ENCODE data around the gene PTPA. TPM values are rescaled to one million over a fixed set of nuclear protein-coding genes. Genes with fewer than 3 reads are reported as not detected.
A peak's percentile ranks its signal among the peaks of the same experiment; 100 is the strongest.

PTPA gene
- total and polyA plus RNA-seq, 2 donors (not counting 1 experiment from before 2014, with no cell fraction given): 35.0 to 73.9 TPM

- Histone ChIP-seq H3K79me2 (ENCODE audit: control insufficient read depth, insufficient read depth, low read length) (peaks cover 33% of the 10 kb centered on the region), H3K27ac (ENCODE audit: low read length in 2 of 2) (no peak overlapping the region), H4K20me1 (ENCODE audit: control insufficient read depth, insufficient read depth, low read length, poor library complexity, severe bottlenecking) (peaks cover 8% of the 10 kb centered on the region), H3K4me2 (replicated peaks; ENCODE audit: low read depth, low read length, poor library complexity, severe bottlenecking) (no peak overlapping the region), H3K36me3 (replicated peaks in 1 of 2; ENCODE audit: control extremely low read depth in 1 of 2, control insufficient read depth in 1 of 2, extremely low read depth in 1 of 2, insufficient read depth in 2 of 2, low read length in 1 of 2) (peaks cover 0 to 38% of the 10 kb centered on the region in 2 experiments), H2AFZ (ENCODE audit: insufficient read depth, low read depth, low read length, poor library complexity, severe bottlenecking) (no peak overlapping the region), H3K9ac (ENCODE audit: low read length) (no peak overlapping the region), H3K27me3 (replicated peaks in 1 of 4; ENCODE audit: control extremely low read depth in 1 of 4, control insufficient read depth in 3 of 4, insufficient read depth in 4 of 4, low read length in 3 of 4) (no peaks in the 10 kb centered on the region), H3K4me3 (ENCODE audit: control extremely low read depth in 1 of 5, extremely low read depth in 1 of 5, insufficient read depth in 1 of 5, low read depth in 2 of 5, low read length in 4 of 5) (no peak overlapping the region), H3K4me1 (ENCODE audit: control insufficient read depth in 2 of 2, insufficient read depth in 2 of 2, low read length in 2 of 2) (peaks cover 34 to 40% of the 10 kb centered on the region in 2 donors), H3K9me3 (ENCODE audit: control extremely low read depth in 1 of 3, control insufficient read depth in 2 of 3, insufficient read depth in 1 of 3, low read length in 2 of 3) (no peaks in the 10 kb centered on the region)
- DNase-seq (no peak), ATAC-seq (ENCODE audit: low read depth) (no peak)
- ChIA-PET POLR2A (interaction anchor here (0.5 kb wide), 1 partner anchor 1051 kb away, joined by 6 read pairs; no protein-coding TSS in a partner anchor), CTCF (interaction anchor here (0.9 to 18.9 kb wide), 3 partner anchors 15 to 465 kb away, joined by 4 to 382 read pairs (median 113); partner anchors contain the start of gene IER5L)
- no peak for TF ChIP-seq CTCF (IDR thresholded peaks at IDR 0.05)
- TF ChIP-seq EZH2 (IDR thresholded peaks at IDR 0.05; ENCODE audit: borderline replicate concordance, insufficient read depth, low read depth, low read length, poor library complexity, severe bottlenecking): no peak
- 100% methylated on average over 6 of the region's 8 CpGs for WGBS (ENCODE audit: insufficient coverage)
- H3K9me3 Mint-ChIP-seq (ENCODE audit: insufficient read depth): no peaks in the 10 kb centered on the region
- no peak overlapping the region for H3K4me3 Mint-ChIP-seq
- H3K4me1 Mint-ChIP-seq: peaks cover 35% of the 10 kb centered on the region
- no peaks in the 10 kb centered on the region for H3K27me3 Mint-ChIP-seq
- no peak overlapping the region for H3K27ac Mint-ChIP-seq
- intact Hi-C loops (cut with micrococcal nuclease): no loop called here
Observed at GRCh38 chr9:129146441-129146941, 35.3 kb downstream of the PTPA start.

GRCh38 chr9:129148463-129149204 lies 37.4 kb downstream of the PTPA start:
- ChIA-PET POLR2A (no interaction called here), CTCF (interaction anchor here (1.0 to 4.9 kb wide), 5 partner anchors 8 to 462 kb away, joined by 3 to 25 read pairs (median 6); no protein-coding TSS in a partner anchor)
- peak overlapping the region; percentile 54 for H3K27ac Mint-ChIP-seq
- no peaks in the 10 kb centered on the region for H3K27me3 Mint-ChIP-seq
- H3K79me2 ChIP-seq (ENCODE audit: control insufficient read depth, insufficient read depth, low read length): peaks cover 13% of the 10 kb centered on the region
- TF ChIP-seq CTCF (IDR thresholded peaks at IDR 0.05): no peak
- TF ChIP-seq EZH2 (IDR thresholded peaks at IDR 0.05; ENCODE audit: borderline replicate concordance, insufficient read depth, low read depth, low read length, poor library complexity, severe bottlenecking): no peak
- H3K4me3 Mint-ChIP-seq: no peak overlapping the region
- no peak overlapping the region for H2AFZ ChIP-seq (ENCODE audit: insufficient read depth, low read depth, low read length, poor library complexity, severe bottlenecking)
- intact Hi-C loops (cut with micrococcal nuclease): no loop called here
- ATAC-seq (ENCODE audit: low read depth) (no peak), DNase-seq (no peak)
- no peaks in the 10 kb centered on the region for H3K9me3 ChIP-seq (ENCODE audit: control extremely low read depth in 1 of 3, control insufficient read depth in 2 of 3, insufficient read depth in 1 of 3, low read length in 2 of 3)
- H3K4me2 ChIP-seq (replicated peaks; ENCODE audit: low read depth, low read length, poor library complexity, severe bottlenecking): peak overlapping the region; percentile 20
- peaks cover 13 to 18% of the 10 kb centered on the region in 2 donors for H3K4me1 ChIP-seq (ENCODE audit: control insufficient read depth in 2 of 2, insufficient read depth in 2 of 2, low read length in 2 of 2)
- H3K9me3 Mint-ChIP-seq (ENCODE audit: insufficient read depth): no peaks in the 10 kb centered on the region
- H3K27ac ChIP-seq (ENCODE audit: low read length in 2 of 2): peak overlapping the region in 1 of 2 donors; percentile 36
- peaks cover 17% of the 10 kb centered on the region for H3K4me1 Mint-ChIP-seq
- H3K27me3 ChIP-seq (replicated peaks in 1 of 4; ENCODE audit: control extremely low read depth in 1 of 4, control insufficient read depth in 3 of 4, insufficient read depth in 4 of 4, low read length in 3 of 4): no peaks in the 10 kb centered on the region
- H3K4me3 ChIP-seq (ENCODE audit: control extremely low read depth in 1 of 5, extremely low read depth in 1 of 5, insufficient read depth in 1 of 5, low read depth in 2 of 5, low read length in 4 of 5): no peak overlapping the region
- peaks cover 0 to 22% of the 10 kb centered on the region in 2 experiments for H3K36me3 ChIP-seq (replicated peaks in 1 of 2; ENCODE audit: control extremely low read depth in 1 of 2, control insufficient read depth in 1 of 2, extremely low read depth in 1 of 2, insufficient read depth in 2 of 2, low read length in 1 of 2)
- no peak overlapping the region for H3K9ac ChIP-seq (ENCODE audit: low read length)
- peaks cover 2% of the 10 kb centered on the region for H4K20me1 ChIP-seq (ENCODE audit: control insufficient read depth, insufficient read depth, low read length, poor library complexity, severe bottlenecking)
- 84% methylated on average over 4 of the region's 6 CpGs for WGBS (ENCODE audit: insufficient coverage)
